D721Med (cell line): ENCODE data around the gene TOMM40L.

ENCODE experiments used
- DNase-seq: peaks from one replicate; pipeline ENCODE4 v3.0.0; 2011; ENCODE audit warnings: low spot score; ENCODE audit not compliant: insufficient read length
- FAIRE-seq: peaks from 2 replicates; lab custom pipeline; 2011; peaks lifted over from hg19 to GRCh38; lab: Jason Lieb, UNC
- TF ChIP-seq, protein P1 (sequence below): IDR thresholded peaks from 2 replicates; pipeline ENCODE4 v1.5.1; 2012; ENCODE audit warnings: mild to moderate bottlenecking, control low read depth; ENCODE audit not compliant: insufficient read depth; ENCODE audit errors: missing control alignments

Gene TOMM40L

DNA sequence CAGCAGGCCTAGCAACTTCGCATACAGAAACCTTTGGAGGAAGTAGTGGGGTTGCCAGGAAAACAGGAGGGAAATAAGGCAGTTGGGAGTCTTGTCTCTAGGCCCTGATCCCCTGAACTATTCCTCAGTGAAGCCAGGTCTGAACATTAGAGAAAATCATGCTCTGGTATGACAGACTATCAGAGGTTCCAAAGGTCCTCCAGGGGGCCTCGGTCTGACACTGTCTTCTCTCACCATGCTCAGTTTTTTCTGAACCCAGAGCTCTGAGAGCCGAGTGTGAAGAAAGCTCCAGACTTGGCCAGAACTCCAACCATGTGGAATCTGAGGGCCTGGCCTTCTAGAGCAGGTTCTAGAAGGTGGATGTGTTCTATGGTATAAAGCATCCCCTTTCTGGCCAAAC is 4.0 kb downstream of the TOMM40L start:
- DNase-seq (no peak), FAIRE-seq (no peak)
- TF ChIP-seq, protein P1, sequence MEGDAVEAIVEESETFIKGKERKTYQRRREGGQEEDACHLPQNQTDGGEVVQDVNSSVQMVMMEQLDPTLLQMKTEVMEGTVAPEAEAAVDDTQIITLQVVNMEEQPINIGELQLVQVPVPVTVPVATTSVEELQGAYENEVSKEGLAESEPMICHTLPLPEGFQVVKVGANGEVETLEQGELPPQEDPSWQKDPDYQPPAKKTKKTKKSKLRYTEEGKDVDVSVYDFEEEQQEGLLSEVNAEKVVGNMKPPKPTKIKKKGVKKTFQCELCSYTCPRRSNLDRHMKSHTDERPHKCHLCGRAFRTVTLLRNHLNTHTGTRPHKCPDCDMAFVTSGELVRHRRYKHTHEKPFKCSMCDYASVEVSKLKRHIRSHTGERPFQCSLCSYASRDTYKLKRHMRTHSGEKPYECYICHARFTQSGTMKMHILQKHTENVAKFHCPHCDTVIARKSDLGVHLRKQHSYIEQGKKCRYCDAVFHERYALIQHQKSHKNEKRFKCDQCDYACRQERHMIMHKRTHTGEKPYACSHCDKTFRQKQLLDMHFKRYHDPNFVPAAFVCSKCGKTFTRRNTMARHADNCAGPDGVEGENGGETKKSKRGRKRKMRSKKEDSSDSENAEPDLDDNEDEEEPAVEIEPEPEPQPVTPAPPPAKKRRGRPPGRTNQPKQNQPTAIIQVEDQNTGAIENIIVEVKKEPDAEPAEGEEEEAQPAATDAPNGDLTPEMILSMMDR = peak; percentile 40

DNA sequence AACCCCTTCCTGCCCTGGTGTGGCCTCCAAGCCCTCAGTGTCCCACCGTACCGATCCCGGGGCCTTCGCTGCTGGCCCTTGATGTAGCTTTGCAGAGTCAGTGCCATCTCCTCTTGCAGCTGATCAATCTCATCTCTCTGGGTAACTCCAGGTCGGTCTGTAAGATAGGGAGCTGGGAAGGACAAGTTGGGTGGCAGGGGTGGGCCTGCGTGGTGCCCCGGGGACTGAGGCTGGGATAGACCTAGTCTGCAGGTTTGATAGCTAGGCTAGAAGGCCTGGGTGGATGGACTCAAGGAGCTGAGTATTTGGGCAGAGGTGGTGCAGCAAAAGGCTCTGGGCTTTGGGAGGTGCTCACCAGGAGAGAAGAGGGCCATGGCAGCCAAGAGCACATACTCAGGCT is 4.9 kb downstream of the TOMM40L start:
- FAIRE-seq (no peak), DNase-seq (no peak)
- TF ChIP-seq, protein P1 = no peak

DNA sequence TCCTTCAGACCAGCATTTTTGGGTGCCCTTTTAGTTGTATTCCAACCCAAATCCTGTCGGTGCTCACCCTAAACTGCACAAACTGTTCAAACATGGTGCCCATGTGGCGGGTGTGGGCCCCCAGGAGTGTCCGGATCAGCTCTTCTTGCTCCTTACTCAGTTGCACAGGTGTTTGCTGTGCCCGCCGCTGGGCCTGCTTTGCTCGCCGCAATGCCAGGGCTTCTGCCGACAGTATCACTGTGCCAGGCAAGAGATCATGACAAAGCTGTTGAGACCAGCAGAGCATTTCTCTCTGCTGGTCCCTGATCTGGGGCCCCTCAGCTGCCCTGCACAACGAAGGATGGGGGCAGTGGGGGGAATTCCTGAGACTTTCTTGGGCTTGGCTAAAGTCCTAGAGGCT is 7.2 kb downstream of the TOMM40L start:
- no peak for FAIRE-seq
- TF ChIP-seq, protein P1 = no peak

DNA sequence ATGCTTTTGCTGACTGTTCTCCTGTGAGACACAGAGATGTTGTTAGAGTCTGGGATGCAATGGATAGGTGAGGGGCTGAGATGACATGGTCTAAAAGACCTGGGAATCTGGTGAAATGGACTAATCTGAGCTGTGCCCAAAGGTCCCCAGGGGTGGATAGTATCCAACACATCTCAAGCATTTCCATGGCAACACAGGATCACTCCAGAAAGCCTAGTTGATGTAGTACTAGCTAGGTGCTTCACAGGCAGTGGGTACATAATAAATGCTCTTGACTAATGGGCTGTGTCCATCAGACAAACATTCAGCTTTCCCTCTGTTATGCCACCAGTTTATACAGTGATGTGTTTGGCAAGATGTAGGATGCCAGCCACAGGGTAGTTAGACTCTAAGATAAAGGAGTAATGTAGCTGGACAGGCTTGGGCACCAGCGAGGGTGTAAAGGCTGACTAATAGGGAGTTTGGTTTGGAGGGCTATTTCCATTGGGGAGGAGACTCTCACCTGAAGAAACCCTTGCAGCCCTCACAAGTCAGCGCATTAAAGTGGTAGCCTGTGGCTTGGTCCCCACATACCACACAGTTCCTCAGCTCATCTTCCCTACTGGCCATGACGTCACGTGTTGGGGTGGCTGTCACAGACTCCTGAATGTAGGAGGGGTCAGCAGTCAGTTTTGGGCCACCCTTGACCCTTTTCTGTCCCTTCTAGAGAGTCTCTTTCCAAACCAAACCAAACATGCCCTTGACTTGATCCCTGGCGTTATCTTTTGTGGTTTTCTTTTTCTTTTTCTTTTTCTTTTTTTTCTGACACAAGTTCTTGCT is 10.3 kb downstream of the TOMM40L start:
- DNase-seq (no peak), FAIRE-seq (no peak)
- TF ChIP-seq, protein P1 = no peak

More for the DNA sequence above, 7.2 kb downstream of the TOMM40L start:
- no peak for DNase-seq

DNA sequence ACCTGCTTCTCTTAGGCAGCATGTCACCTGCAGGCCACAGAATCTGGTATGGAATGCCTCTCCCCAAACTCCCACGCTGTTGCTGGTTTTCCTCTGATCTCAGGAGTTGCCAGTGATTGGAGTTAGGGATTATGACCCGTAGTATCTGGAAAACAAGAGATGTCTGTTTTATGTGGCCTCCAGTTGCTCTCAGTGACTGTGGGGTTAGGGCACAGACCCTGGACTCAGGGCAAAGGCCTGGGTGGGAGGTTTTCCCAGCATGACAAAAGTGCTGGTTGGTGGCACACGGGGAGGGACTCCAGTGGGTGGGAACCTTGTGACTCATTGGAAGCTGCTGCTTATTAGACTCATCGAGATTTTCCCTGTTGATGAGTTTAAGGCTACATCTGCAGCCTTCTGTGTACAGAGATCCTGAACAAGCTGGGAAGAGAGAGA is 12.2 kb downstream of the TOMM40L start, which contains the start of gene NR1I3:
TSS of gene NR1I3 (minus strand) at position 165 of the 435 bp plus-strand sequence. CDS start 1,638 bp downstream, outside the sequence.
- TF ChIP-seq, protein P1 = no peak
- DNase-seq (no peak), FAIRE-seq (no peak)

DNA sequence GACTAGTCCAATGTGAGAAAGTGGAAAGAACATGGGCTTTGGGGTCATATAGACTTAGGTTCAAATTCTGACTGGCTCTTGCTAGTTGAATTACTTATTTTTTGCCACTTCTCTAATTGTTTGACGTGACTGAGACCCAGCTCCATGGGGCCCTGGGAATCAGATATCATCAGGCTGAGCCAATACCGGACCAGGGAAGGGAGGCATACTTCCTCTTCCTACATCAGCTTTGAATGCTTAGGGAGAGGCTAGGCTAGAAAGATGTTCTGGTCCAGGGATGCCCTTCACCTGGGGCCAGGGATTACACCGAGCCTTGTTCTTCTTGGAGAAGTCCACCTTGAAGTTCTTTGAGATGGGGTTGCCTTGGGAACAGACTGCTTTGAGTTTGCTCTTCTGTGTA is 15.8 kb downstream of the TOMM40L start:
- no peak for DNase-seq
- TF ChIP-seq, protein P1 = no peak
- FAIRE-seq = no peak

DNA sequence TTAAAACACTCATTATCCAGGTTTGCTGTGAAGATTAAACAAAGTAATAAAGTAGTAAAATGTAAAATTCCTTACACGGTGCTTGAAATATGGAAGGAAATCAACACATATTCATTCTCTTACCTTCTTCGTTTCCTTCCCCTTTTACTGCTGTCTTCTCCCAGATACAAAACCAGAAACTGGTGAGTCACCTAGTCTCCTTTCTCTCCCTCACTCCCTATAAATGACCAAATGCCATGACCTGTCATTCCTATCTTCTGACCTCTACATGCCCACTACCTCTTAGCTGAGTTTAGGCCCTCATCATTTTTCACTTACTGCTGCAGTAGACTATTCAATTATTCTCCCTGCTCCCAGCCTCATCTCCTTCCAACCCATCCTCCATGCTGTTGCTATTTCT is 16.5 kb downstream of the TOMM40L start:
- DNase-seq = no peak
- TF ChIP-seq, protein P1 = no peak
- FAIRE-seq = no peak
